ENCODE results near the gene IGSF21. TPM values are rescaled to one million over a fixed set of nuclear protein-coding genes. Genes with fewer than 3 reads are reported as not detected.

Gene IGSF21
- polyA plus RNA-seq, 12 donors = 0.09 to 0.70 (median 0.38) TPM; not detected in 3

DNA sequence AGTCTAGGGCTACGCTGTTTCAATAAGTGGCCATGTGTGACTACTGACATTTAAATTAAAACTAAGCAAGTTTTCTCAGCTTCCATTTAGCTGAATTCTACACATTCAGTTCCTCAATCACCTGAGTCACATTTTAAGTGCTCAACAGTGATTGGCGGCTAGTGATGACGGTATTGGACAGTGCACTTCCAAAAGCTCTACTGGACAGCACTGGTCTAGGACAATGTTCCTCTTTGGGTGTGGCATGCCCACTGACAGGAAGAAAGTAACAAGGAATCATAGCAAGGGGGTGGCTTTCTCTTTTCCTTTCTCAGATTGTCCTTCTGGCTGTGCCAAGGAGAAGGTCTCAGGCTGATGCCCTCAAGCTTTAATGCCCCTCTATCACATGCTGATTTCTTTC lies 11.7 kb downstream of the IGSF21 start:
- DNase-seq = no peak

DNA sequence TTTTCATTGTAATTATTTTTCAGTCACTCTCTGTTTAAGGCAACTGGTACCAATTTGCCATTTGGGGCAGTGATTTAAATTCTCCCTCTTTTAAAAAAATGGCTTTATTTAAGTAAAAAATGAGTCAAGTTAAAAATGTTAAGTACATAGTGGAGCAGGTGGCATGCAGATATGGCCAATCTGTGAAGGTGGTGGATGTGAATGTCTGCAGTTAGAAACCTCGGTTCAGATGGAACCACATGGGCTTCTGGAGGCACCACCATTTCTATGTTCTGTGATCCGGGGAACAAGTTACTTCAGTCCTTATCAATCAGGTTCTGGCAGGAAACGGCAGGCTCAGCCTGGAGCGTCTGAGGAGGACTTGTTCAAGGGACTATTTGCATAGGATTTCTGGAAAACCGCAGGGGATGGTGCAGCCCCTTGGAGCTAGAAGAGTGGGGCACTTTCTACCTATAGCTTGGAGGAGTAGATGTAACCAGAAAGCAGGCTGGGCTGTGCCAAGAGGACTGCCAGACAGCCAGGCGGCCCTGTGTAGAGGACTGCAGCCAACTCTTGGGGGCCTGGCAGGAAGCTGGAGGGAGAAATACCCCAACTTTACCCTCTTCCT lies 12.3 kb downstream of the IGSF21 start:
- no peak for DNase-seq

DNA sequence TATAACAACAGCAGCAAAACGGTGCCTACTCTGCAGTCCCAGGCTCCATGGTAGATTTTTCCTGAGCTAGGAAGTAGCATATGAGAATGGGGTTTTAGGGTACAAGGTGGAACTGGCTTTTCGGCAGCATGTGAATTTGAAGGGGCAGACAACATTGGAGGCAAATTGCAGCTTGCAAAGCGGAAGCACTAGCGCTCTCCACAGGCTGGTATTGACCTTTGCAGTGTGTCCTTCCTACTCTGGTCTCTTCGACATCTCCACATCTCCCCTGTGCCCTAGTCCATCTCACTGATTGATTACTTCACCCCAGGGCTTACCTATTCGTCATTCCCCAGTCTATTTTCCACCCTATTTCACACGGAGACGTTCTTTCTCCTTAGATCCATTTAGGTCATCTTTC lies 13.0 kb downstream of the IGSF21 start:
- no peak for DNase-seq

DNA sequence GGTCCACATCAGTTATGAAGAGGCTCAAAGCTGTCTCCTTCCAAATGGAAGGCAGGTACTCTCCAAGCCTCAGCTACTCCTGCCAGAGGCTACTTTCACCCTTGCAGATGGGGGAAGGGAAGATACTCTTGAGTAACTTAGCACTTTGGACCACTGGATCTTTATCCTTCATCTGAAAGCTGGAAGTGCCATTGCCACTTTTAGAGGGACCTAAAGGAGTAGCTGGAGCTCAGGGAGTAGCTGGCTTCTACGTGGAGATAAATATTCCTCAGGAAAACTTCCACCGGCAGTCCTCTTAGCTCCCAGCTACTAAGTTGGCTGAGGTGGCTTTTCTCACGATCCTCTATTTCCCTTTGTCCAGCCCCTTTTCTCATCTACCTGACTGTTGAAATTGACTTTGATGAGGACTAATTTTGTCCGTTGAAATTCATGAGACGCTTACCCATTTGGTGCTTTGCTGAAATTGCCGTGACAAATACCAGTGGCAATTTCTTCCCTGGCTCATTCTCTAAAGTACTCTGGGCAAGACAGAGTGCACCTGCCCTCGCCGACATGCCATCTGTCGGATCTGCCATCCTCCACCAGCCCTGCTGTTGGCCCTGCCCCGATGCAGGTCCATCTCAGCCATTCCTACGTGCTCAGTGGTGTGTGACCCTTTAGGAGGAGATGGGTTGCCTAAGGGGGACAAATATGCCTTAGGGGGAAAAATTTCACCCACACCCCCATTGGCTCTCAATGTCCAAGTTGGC lies 13.6 kb downstream of the IGSF21 start:
- DNase-seq = no peak

DNA sequence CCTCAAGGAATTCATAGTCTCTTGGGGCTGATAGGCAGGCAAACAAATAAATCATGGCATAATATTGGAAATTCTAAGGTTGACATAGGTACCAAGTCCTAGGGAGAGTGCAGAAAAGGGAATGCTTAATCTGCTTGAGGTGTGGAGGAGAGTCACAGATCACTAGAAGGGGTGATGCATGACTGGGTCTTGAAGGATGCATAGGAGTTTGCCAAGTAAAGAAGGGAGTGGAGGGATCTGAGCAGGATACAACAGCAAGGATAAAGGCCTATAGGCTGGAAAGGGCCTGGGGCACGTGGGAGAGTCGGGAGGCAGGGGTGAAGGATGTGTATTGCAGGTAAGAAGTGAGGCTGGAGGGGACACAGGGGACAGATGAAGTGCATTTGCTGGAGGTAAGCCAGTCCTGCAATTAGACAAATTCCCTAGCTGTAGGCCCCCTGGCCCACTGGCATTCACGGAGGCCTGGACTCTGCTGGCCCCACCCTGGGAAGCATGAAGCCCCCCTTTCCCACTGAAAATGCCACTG lies 15.9 kb downstream of the IGSF21 start:
- DNase-seq = no peak

DNA sequence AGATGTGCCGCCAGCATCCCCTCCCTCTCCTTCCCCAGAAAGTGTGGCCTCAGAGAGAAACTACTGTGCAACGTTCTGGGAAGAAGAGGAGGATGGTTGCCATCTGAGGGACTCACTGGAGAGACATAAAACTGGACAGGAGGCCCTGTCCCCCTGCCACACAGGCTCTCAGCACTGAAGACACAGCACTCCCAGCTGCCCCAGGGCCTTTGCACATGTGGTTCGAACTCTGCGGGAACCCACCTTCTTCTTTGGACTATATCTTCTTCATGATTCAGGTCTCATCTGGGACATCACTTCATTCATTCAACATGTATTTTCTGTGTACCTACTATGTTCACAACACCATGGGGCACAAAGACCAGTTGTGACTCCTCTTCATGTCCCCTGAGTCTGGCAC lies 17.4 kb downstream of the IGSF21 start:
- no peak for DNase-seq

DNA sequence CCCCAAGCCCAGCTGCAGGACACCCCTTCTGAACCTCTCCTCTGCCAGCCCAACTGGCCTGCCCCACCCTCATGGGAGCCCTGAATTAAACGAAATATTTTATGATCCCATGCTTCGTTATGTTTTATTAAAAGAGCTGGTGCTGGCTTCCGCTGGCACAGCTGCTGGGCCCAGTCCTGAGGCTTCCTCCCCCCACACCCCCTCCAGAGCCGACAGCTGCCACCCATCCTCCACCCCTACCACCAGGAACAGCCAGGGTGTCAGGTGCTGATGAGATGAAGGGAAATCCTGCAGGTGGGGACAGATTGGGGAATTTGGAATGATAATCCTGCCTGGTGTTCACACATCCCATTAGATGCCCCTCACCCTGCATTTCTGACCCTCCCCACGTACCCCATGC lies 19.0 kb downstream of the IGSF21 start:
- DNase-seq = no peak

DNA sequence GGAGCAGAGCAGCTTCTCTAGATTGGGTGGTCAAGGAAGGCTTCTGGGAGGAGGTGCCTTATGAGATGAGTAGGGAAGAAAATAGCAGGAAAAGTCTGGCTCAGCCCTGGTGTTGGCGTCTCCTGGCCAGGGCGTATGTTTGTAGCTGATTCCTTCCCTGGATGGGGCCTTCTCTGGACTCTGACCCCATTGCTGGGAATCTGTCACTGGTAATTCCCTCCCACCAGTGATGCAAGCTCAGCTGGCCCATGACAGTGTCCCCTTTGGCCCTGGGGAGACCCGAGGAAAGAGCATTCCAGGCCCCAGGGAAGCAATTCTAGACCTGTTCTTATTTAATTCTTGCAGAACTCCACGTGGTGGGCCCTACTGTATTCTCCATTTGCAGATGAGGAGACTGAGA lies 20.7 kb downstream of the IGSF21 start:
- no peak for DNase-seq

DNA sequence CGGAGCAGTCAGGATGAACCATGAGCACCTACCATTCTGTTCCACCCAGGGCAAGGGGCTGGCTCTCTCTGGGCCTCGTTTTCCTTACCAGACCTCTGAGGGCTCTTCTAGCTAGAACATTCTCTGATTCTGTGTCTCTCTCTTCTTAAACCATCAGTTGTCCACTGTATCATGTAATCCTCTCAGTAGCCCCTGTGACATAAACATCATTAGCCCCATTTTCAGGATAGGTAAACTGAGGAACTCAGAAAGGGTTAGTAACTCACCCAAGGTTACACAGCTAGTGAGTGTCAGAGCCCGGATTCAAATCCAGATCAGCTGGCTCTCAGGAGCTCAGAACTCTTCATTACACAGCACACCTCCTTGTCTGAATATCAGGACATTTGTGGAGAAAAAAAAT lies 22.8 kb downstream of the IGSF21 start:
- no peak for DNase-seq

DNA sequence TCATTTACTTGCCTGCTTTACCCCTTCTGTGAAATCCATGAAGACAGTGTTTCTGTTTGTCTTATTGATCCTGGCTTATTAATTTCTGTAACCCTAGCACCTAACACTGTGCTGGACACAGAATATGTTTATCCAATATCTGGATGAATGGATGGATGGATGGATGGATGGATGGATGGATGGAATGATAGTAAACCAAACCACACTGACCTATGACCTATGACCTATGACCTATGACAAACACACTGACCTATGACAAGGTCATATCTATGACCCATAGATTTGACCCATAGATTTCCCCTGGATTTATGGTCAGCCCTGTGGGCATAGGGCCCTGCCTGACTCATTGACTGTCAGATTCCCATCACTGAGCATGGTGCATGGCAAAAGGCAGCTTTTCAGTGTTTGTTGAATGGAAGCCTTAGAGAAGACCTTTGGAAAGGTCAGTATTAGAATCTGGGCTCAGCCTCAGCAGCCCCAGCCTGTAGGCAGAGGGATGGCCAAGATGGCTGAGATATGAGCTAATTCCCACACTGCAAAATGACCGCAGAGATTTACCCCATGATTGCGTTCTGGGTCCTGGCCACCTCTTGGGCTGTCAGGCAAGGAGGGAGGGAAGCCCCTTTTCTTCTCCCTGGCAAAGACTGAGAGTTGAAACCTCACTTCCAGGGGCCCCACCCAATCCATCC lies 24.6 kb downstream of the IGSF21 start:
- no peak for DNase-seq

DNA sequence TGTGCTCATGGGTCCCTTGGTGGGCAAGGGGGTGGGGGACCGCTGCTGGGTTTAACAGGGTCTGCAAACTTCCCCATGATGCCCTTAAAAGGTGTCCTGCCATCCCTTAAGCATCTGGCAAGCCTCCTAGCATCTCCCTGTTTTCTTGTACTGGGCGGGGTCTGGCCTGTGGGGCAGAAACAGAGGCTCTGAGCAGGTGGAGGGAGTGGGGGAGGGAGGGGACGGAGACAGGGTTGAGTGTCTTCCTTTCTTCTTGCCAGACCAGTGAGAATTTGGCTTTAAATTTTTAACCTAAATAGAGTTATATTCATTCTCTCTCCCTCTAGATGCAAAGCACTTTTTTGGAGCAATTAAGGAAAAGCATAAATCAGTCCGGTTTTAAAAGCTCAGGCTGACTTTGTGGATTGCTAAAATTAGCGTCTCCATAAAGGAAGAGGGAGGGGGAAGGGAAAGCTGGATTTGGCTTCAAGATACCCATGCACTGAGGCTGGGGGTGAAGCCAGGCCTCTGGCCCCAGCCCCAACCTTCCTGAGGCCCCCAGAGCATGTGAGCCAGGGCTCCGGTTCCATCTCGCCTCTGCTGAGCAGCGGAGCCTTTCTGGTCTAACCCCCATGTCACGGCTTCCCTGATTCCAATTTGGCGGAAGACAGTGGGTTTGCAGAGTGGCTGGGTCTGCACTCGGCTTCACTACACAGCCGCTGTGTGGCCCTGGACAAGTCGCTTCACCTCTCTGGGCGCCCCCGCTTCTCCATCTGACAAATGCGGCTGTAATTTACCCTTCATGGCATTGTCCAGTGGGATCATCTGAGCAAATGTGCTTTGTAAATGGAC lies 25.3 kb downstream of the IGSF21 start:
- DNase-seq = no peak

DNA sequence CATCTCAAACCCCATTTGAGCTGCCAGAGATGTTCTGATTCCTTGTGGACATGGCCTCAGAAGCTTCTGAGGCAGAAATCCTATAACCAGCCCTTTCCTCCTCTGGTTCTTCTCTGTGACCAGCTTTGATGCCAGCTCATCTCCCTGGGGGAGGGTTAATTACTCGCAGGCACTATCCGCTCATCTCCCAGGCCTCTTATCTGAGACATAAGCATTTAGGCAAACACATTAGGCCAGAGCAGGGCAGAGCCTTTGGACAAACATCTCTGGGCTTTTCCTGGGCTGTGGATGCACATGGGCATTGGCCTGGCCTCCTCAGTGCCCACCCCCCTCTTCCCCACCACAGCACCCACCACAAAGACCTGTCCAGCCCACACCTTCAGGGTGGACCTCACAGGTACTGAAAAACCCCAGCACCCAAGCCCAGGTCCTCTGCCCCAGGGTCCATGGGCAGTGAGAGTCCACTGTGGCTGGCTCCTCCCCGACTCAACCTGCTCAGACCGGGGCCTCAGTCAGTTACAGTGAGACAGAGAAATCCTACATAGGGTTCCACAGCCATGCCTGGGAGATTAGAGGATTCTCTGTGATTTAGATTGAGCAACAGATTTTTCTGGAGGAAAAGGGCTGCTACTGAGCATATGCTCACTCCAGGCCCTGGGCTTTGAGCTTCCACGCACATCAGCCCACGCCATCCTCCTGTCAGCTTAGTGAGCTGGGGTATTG lies 26.9 kb downstream of the IGSF21 start:
- DNase-seq = no peak

DNA sequence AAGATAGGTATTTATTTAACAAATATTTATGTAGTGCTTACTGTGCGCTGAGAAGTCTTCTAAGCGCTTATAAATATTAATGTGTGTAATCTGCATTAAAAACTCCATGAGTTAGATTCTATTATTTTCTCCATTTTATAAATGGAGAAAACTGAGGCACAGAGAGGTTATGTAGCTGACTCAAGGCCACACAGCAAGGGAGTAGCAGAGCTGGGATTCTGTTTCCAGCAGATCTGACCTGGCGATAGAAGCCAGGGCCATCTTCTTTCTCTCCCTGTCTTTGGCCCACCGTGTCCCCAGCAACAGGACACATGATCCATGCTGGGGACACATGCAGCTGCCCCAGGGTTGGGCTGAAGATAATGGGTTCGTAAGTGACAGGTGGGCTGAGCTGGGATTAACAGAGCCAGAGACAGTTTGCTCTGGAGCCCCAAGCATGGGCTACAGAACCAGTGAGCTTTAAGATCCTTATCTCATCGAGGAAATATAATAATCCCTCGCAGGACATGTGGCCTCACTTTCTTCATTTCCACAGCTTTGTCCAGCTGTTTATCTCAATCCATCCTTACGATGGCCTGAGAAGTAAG lies 30.3 kb downstream of the IGSF21 start:
- no peak for DNase-seq

DNA sequence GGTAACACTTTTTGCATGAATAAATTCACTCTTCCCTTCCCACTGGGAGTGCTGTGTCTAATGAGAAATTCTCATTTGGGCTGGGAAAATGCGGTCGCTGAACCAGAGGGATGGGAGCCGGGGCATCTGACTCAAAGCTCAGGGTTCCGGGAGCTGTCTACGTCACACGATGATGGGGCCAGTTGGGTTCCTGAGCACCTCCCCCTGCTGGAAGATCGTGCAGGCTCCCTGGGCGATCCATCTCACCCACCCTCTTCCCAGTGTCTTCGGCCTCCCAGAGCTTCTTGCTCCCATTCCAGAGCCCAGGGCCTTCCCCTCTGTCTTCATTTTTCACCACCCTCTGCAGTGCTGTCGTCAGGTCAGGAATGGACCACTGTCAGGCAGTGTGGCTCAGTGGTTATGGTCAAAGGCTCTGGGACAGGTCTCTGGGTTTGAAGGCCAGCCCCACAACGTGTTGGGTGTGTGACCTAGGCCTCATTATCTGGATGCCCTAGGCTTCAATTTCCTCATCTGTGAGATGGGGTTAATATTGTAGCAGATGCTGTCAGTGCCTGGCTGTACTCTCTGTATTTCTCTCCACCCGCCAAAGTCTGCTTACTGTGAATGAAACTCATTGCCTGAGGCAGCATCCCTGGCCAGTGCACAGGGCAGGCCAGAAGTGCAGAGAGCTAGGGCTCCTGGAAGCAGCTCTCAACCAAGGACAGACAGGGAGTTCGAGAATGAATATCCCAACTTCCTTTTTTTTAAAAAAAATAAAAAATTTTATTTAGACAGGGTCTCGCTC lies 31.8 kb downstream of the IGSF21 start:
- DNase-seq = no peak

DNA sequence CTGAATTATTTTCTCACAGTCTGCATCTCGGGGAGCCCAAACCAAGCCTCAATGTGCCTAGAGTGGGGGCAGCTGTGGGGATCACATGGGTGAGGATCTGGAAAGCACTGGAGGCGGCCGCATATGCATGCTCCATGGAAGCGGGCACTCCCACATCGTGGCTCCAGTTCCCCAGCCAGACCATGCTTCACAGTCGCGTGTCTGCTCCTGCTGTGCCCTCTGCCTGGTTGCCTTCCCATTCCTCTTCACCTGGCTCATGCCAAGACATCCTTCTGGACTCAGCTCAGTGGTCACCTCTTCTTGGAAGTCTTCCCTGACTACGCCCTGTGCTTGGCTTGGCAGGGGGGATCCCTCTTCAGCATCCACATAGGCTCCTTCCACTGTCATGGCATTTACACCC lies 32.8 kb downstream of the IGSF21 start:
- no peak for DNase-seq

DNA sequence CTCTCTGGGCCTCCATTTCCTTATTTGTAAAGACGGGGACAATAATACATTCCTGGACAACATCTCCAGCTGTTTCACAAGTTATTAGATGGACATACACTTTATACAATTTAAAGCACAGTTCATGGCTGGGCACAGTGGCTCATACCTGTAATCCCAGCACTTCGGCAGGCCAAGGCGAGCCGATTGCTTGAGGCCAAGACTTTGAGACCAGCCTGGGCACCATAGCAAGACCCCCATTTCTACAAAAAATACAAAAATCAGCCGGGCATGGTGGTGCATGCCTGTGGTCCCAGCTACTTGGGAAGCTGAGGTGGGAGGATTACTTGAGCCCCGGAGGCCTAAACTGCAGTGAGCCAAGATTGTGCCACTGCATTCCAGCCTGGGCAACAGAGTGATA lies 34.1 kb downstream of the IGSF21 start:
- DNase-seq = no peak

DNA sequence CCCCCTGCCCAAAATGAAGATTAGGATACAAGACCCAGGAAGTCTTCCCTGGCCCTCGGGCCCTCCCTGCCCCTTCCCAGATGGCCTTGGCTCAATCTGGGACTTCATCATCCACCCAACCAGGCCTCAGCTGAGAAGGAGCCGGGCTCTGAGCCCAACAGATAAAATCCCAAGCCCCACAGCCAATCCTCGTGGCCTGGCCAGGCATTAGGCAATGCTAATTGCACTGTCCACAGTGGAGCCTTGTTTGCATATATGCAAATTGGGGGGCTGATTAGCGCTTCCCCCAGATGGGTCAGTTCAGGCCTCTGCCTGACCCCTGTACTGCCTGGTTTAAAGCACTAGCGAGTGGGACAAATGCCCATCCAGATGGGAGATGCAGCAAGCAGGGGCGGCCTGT lies 34.9 kb downstream of the IGSF21 start:
- DNase-seq = no peak

DNA sequence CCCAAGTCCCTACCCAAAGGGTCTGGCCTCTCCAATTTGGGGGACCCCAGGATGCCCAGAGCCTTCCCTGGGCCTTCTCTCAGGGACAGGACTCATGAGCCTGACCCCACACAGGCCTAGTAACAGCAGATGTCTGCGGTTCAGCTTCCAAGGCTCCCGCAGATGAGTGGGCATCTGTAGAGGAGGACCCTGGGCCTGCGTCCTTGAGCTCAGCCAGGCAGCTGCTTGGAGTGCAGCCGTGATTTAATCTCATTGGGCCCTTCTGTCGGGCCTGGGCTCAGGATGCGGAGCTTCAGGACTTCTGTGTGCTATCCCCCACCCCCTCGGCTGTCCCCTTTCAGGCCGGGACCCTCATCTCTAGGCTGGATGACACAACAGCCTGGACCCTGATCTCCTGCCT lies 35.4 kb downstream of the IGSF21 start:
- no peak for DNase-seq

DNA sequence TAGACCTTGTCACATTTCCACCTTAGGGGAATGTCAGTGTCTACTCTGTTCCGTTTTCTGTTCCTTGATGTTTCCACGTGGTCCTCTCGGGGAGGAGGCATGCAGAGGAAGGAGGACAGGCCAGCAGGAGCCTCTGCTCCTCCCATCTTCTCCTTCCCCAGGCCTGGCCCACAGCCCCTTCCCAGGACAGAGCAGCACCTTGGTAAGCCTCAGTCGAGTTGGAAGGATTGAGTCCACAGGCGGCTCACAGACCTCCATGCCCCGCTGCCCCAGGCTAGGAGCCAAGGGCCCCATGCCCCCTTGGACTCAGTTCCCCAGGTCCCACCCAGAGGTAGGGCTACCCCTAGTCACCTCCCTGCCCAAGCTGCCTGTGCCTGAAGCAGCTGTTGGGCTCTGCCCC lies 36.5 kb downstream of the IGSF21 start:
- no peak for DNase-seq
